ENCODE results near the gene CRLF2. TPM values are rescaled to one million over a fixed set of nuclear protein-coding genes. Genes with fewer than 3 reads are reported as not detected.

CRLF2 gene
- total RNA-seq, 1 experiment from 2014 or later: 2.3 TPM

- no peak for DNase-seq
- no TSS peak for BruUV-seq (replicated peaks)
- peaks cover 7% of the 10 kb centered on the region for H3K9me3 Mint-ChIP-seq (ENCODE audit: low read depth, unreplicated experiment)
- H3K36me3 Mint-ChIP-seq (ENCODE audit: insufficient read depth, unreplicated experiment): no peaks in the 10 kb centered on the region
- H3K4me3 Mint-ChIP-seq (ENCODE audit: low read depth, unreplicated experiment): no peak overlapping the region
- H3K27ac Mint-ChIP-seq (ENCODE audit: unreplicated experiment): no peak overlapping the region
- CTCF ChIA-PET: no interaction called here
- H3K27me3 Mint-ChIP-seq (ENCODE audit: unreplicated experiment): no peaks in the 10 kb centered on the region
- no peak for TF ChIP-seq CTCF (IDR thresholded peaks at IDR 0.05; ENCODE audit: unreplicated experiment)
- no peaks in the 10 kb centered on the region for H3K4me1 Mint-ChIP-seq (ENCODE audit: low read depth, unreplicated experiment)
- intact Hi-C loops (cut with micrococcal nuclease; ENCODE audit: unreplicated experiment): no loop called here
Measured at GRCh38 chrX:1167918-1168481, 44.4 kb downstream of the CRLF2 start.

GRCh38 chrX:1167466-1167865 lies 45.0 kb downstream of the CRLF2 start:
- DNase-seq: no peak
- Mint-ChIP-seq H3K4me1 (ENCODE audit: low read depth, unreplicated experiment) (no peaks in the 10 kb centered on the region), H3K9me3 (ENCODE audit: low read depth, unreplicated experiment) (peaks cover 9% of the 10 kb centered on the region), H3K27me3 (ENCODE audit: unreplicated experiment) (no peaks in the 10 kb centered on the region), H3K27ac (ENCODE audit: unreplicated experiment) (no peak overlapping the region), H3K36me3 (ENCODE audit: insufficient read depth, unreplicated experiment) (no peaks in the 10 kb centered on the region), H3K4me3 (ENCODE audit: low read depth, unreplicated experiment) (no peak overlapping the region)
- TF ChIP-seq CTCF (IDR thresholded peaks at IDR 0.05; ENCODE audit: unreplicated experiment): no peak
- no TSS peak for BruUV-seq (replicated peaks)
- intact Hi-C loops (cut with micrococcal nuclease; ENCODE audit: unreplicated experiment): no loop called here
- CTCF ChIA-PET: no interaction called here

- TF ChIP-seq CTCF (IDR thresholded peaks at IDR 0.05; ENCODE audit: unreplicated experiment): no peak
- peaks cover 12% of the 10 kb centered on the region for H3K9me3 Mint-ChIP-seq (ENCODE audit: low read depth, unreplicated experiment)
- CTCF ChIA-PET: no interaction called here
- intact Hi-C loops (cut with micrococcal nuclease; ENCODE audit: unreplicated experiment): no loop called here
- no TSS peak for BruUV-seq (replicated peaks)
- no peak overlapping the region for H3K27ac Mint-ChIP-seq (ENCODE audit: unreplicated experiment)
- no peaks in the 10 kb centered on the region for H3K36me3 Mint-ChIP-seq (ENCODE audit: insufficient read depth, unreplicated experiment)
- no peaks in the 10 kb centered on the region for H3K27me3 Mint-ChIP-seq (ENCODE audit: unreplicated experiment)
- no peak overlapping the region for H3K4me3 Mint-ChIP-seq (ENCODE audit: low read depth, unreplicated experiment)
- no peak for DNase-seq
- H3K4me1 Mint-ChIP-seq (ENCODE audit: low read depth, unreplicated experiment): no peaks in the 10 kb centered on the region
Measured at GRCh38 chrX:1165535-1166196, 46.8 kb downstream of the CRLF2 start.

- H3K4me1 Mint-ChIP-seq (ENCODE audit: low read depth, unreplicated experiment): peaks cover 8% of the 10 kb centered on the region
Measured at GRCh38 chrX:1164322-1165288, 47.8 kb downstream of the CRLF2 start.

More at GRCh38 chrX:1164322-1165288, 47.8 kb downstream of the CRLF2 start:
- H3K27ac Mint-ChIP-seq (ENCODE audit: unreplicated experiment): no peak overlapping the region
- CTCF ChIA-PET: no interaction called here
- peaks cover 6% of the 10 kb centered on the region for H3K36me3 Mint-ChIP-seq (ENCODE audit: insufficient read depth, unreplicated experiment)
- no TSS peak for BruUV-seq (replicated peaks)
- H3K27me3 Mint-ChIP-seq (ENCODE audit: unreplicated experiment): no peaks in the 10 kb centered on the region
- intact Hi-C loops (cut with micrococcal nuclease; ENCODE audit: unreplicated experiment): no loop called here
- H3K4me3 Mint-ChIP-seq (ENCODE audit: low read depth, unreplicated experiment): no peak overlapping the region
- peaks cover 23% of the 10 kb centered on the region for H3K9me3 Mint-ChIP-seq (ENCODE audit: low read depth, unreplicated experiment)
- DNase-seq: no peak
- no peak for TF ChIP-seq CTCF (IDR thresholded peaks at IDR 0.05; ENCODE audit: unreplicated experiment)

Data from Calu3 (cell line).